Stimulated activated CD8-positive, alpha-beta memory T cell treated with anti-CD3 and anti-CD28 coated beads, Interleukin-15, amount 100 ng/mL, for 24 hours (primary cell): ENCODE measurements around the gene CLBA1.
"Not testable (repeated sequence)": the region's sequence is repeated elsewhere in the genome, so short reads cannot be mapped to it uniquely, and the experiment has no call there.

Experiments used
- DNase-seq: peaks from one replicate; pipeline ENCODE4 v3.0.0-alpha.2; 2020; ENCODE audit warnings: low read depth

The CLBA1 gene

GRCh38 chr14:104947881-104948735, 37.5 kb upstream of the CLBA1 start:
- not testable (repeated sequence) for DNase-seq

GRCh38 chr14:104948736-104949031, 36.9 kb upstream of the CLBA1 start:
- DNase-seq: no peak

- DNase-seq: not testable (repeated sequence)
Observed at GRCh38 chr14:104949406-104949955, 36.1 kb upstream of the CLBA1 start.

GRCh38 chr14:104950021-104950420, 35.6 kb upstream of the CLBA1 start:
- no peak for DNase-seq

- not testable (repeated sequence) for DNase-seq
Observed at GRCh38 chr14:104950701-104951100, 34.9 kb upstream of the CLBA1 start.

- DNase-seq: not testable (repeated sequence)
Observed at GRCh38 chr14:104951863-104952657, 33.5 kb upstream of the CLBA1 start.

- DNase-seq: no peak
Observed at GRCh38 chr14:104953097-104953496, 32.5 kb upstream of the CLBA1 start.

- no peak for DNase-seq
Observed at GRCh38 chr14:104953896-104954656, 31.5 kb upstream of the CLBA1 start.

GRCh38 chr14:104954746-104955395, 30.7 kb upstream of the CLBA1 start:
- DNase-seq: no peak

- DNase-seq: no peak
Observed at GRCh38 chr14:104955396-104955770, 30.2 kb upstream of the CLBA1 start.

- DNase-seq: no peak
Observed at GRCh38 chr14:104956290-104956890, 29.2 kb upstream of the CLBA1 start.

GRCh38 chr14:104957146-104958113, 28.2 kb upstream of the CLBA1 start:
- no peak for DNase-seq

- DNase-seq: no peak
Observed at GRCh38 chr14:104964546-104964945, 21.0 kb upstream of the CLBA1 start.

- no peak for DNase-seq
Observed at GRCh38 chr14:104965561-104966231, 19.9 kb upstream of the CLBA1 start.

- DNase-seq: no peak
Observed at GRCh38 chr14:104966261-104966865, 19.2 kb upstream of the CLBA1 start.

- DNase-seq: no peak
Observed at GRCh38 chr14:104966981-104967385, 18.6 kb upstream of the CLBA1 start.

- DNase-seq: no peak
Observed at GRCh38 chr14:104967386-104968152, 18.0 kb upstream of the CLBA1 start.

- DNase-seq: no peak
Observed at GRCh38 chr14:104968153-104968527, 17.4 kb upstream of the CLBA1 start.
